RWPE1 (cell line): ENCODE data around the gene UTP25.

Experiments
- CTCF ChIA-PET: fragments of 350-600 bp; sonication (Branson Sonifier 250); formaldehyde crosslinking; extraction: SDS; loops from one replicate; lab custom pipeline; 2021; lab: Yijun Ruan, JAX
- POLR2A ChIA-PET: fragments of 400-600 bp; formaldehyde crosslinking; extraction: SDS; loops from one replicate; lab custom pipeline; 2020; ENCODE audit warnings: antibody characterized with exemption; ENCODE audit not compliant: low non-redundant PET; lab: Yijun Ruan, JAX
- DNase-seq: peaks from one replicate; pipeline ENCODE4 v3.0.0; 2012; ENCODE audit warnings: low spot score
- H3K27ac ChIP-seq: fragments of 450-650 bp; 2 replicates; pipeline ENCODE4 v1.5.1; 2017
- CTCF ChIP-seq: fragments of 450-650 bp; conservative IDR thresholded peaks from 2 replicates; pipeline ENCODE4 v1.5.1; 2017; ENCODE audit warnings: low read depth, mild to moderate bottlenecking

UTP25 gene

GRCh38 chr1:209863766-209864485, 36.2 kb downstream of the UTP25 start:
- DNase-seq, result no peak
- CTCF ChIA-PET, result interaction anchor here (0.6 kb wide), 1 partner anchor 175 kb away, joined by 4 read pairs; no protein-coding TSS in a partner anchor

GRCh38 chr1:209866201-209866600, 38.4 kb downstream of the UTP25 start:
- CTCF ChIA-PET, result interaction anchor here (0.6 kb wide), 1 partner anchor 111 kb away, joined by 3 read pairs; no protein-coding TSS in a partner anchor
- POLR2A ChIA-PET, result no interaction called here
- H3K27ac ChIP-seq, result no peak overlapping the region
- TF ChIP-seq CTCF, result no peak
- DNase-seq, result no peak

More at GRCh38 chr1:209863766-209864485, 36.2 kb downstream of the UTP25 start:
- POLR2A ChIA-PET, result no interaction called here
- no peak for TF ChIP-seq CTCF
- peak overlapping the region; percentile 6; the same call in 1 of the 2 replicates for H3K27ac ChIP-seq

- ChIA-PET CTCF (interaction anchor here (1.0 kb wide), 1 partner anchor 9 kb away, joined by 7 read pairs; no protein-coding TSS in a partner anchor), POLR2A (no interaction called here)
- DNase-seq, result no peak
These were observed 41.7 kb downstream of the UTP25 start for GRCh38 chr1:209869291-209870149.

GRCh38 chr1:209870151-209870831, 42.5 kb downstream of the UTP25 start:
- H3K27ac ChIP-seq, result no peak overlapping the region
- CTCF ChIA-PET, result interaction anchor here (1.0 to 1.3 kb wide), 1 partner anchor 10 kb away, joined by 6 to 7 read pairs; no protein-coding TSS in a partner anchor
- DNase-seq, result no peak
- POLR2A ChIA-PET, result no interaction called here
- TF ChIP-seq CTCF, result no peak

More at GRCh38 chr1:209869291-209870149, 41.7 kb downstream of the UTP25 start:
- TF ChIP-seq CTCF, result no peak
- H3K27ac ChIP-seq, result no peak overlapping the region

GRCh38 chr1:209871006-209871405, 43.2 kb downstream of the UTP25 start:
- ChIA-PET POLR2A (no interaction called here), CTCF (interaction anchor here (1.3 kb wide), 1 partner anchor 11 kb away, joined by 6 read pairs; no protein-coding TSS in a partner anchor)
- DNase-seq, result no peak
- H3K27ac ChIP-seq, result no peak overlapping the region
- TF ChIP-seq CTCF, result no peak
